Measurements from ENCODE around the gene PODXL2. TPM values are rescaled to one million over a fixed set of nuclear protein-coding genes. Genes with fewer than 3 reads are reported as not detected.

PODXL2 gene
- total and polyA plus RNA-seq, 4 donors: 1.3 to 4.0 (median 2.1) TPM

GRCh38 chr3:127690106-127690505, 61.1 kb downstream of the PODXL2 start:
- ATAC-seq (ENCODE audit: low FRiP score) (peak; percentile 55), DNase-seq (peak; percentile 67 to 78)
- intact Hi-C loops (cut with DNase I): loop anchor here in 1 of 2 donors (2.0 to 10.0 kb wide), 3 partner anchors 35 to 225 kb away; partner anchors contain the start of gene KBTBD12

GRCh38 chr3:127690823-127691452, 62.0 kb downstream of the PODXL2 start:
- Histone ChIP-seq H3K4me1 (ENCODE audit: control insufficient read depth in 1 of 2, insufficient read depth in 2 of 2, low read length in 2 of 2) (no peaks in the 10 kb centered on the region), H3K27me3 (ENCODE audit: control insufficient read depth in 1 of 2, insufficient read depth in 2 of 2, low read length in 1 of 2) (no peaks in the 10 kb centered on the region), H3K36me3 (ENCODE audit: control insufficient read depth in 1 of 2, insufficient read depth in 2 of 2, low read length in 1 of 2) (no peaks in the 10 kb centered on the region), H3K9me3 (ENCODE audit: control insufficient read depth, low read length) (no peaks in the 10 kb centered on the region), H3K27ac (ENCODE audit: low read depth in 1 of 2, low read length in 2 of 2) (peak overlapping the region; percentile 70 to 90), H3K4me3 (ENCODE audit: low read length in 2 of 2) (no peak overlapping the region)
- 32 to 40% methylated on average over 4 of the region's 4 CpGs for WGBS, 2 donors
- DNase-seq (peak; percentile 72 to 79), ATAC-seq (ENCODE audit: low FRiP score) (peak; percentile 84)
- intact Hi-C loops (cut with DNase I): loop anchor here in 1 of 2 donors (2.0 to 10.0 kb wide), 3 partner anchors 36 to 224 kb away; partner anchors contain the start of gene KBTBD12

More at GRCh38 chr3:127690106-127690505, 61.1 kb downstream of the PODXL2 start:
- no peaks in the 10 kb centered on the region for H3K36me3 ChIP-seq (ENCODE audit: control insufficient read depth in 1 of 2, insufficient read depth in 2 of 2, low read length in 1 of 2)
- no peaks in the 10 kb centered on the region for H3K4me1 ChIP-seq (ENCODE audit: control insufficient read depth in 1 of 2, insufficient read depth in 2 of 2, low read length in 2 of 2)
- H3K27ac ChIP-seq (ENCODE audit: low read depth in 1 of 2, low read length in 2 of 2): peak overlapping the region; percentile 70 to 90
- no peaks in the 10 kb centered on the region for H3K9me3 ChIP-seq (ENCODE audit: control insufficient read depth, low read length)
- H3K27me3 ChIP-seq (ENCODE audit: control insufficient read depth in 1 of 2, insufficient read depth in 2 of 2, low read length in 1 of 2): no peaks in the 10 kb centered on the region
- WGBS, 2 donors: 4 to 7% methylated on average over 4 of the region's 4 CpGs
- no peak overlapping the region for H3K4me3 ChIP-seq (ENCODE audit: low read length in 2 of 2)

GRCh38 chr3:127691489-127691888, 62.5 kb downstream of the PODXL2 start:
- no peak for ATAC-seq (ENCODE audit: low FRiP score)
- no peaks in the 10 kb centered on the region for H3K27me3 ChIP-seq (ENCODE audit: control insufficient read depth in 1 of 2, insufficient read depth in 2 of 2, low read length in 1 of 2)
- 87 to 88% methylated on average over 8 of the region's 8 CpGs for WGBS, 2 donors
- no peaks in the 10 kb centered on the region for H3K9me3 ChIP-seq (ENCODE audit: control insufficient read depth, low read length)
- H3K36me3 ChIP-seq (ENCODE audit: control insufficient read depth in 1 of 2, insufficient read depth in 2 of 2, low read length in 1 of 2): no peaks in the 10 kb centered on the region
- H3K27ac ChIP-seq (ENCODE audit: low read depth in 1 of 2, low read length in 2 of 2): peak overlapping the region; percentile 1 to 70
- H3K4me1 ChIP-seq (ENCODE audit: control insufficient read depth in 1 of 2, insufficient read depth in 2 of 2, low read length in 2 of 2): no peaks in the 10 kb centered on the region
- DNase-seq: peak; percentile 39 to 52
- H3K4me3 ChIP-seq (ENCODE audit: low read length in 2 of 2): no peak overlapping the region
- intact Hi-C loops (cut with DNase I): loop anchor here in 1 of 2 donors (2.0 to 10.0 kb wide), 3 partner anchors 37 to 223 kb away; partner anchors contain the start of gene KBTBD12

GRCh38 chr3:127691974-127692373, 63.0 kb downstream of the PODXL2 start:
- no peak for ATAC-seq (ENCODE audit: low FRiP score)
- 86 to 91% methylated on average over 6 of the region's 6 CpGs for WGBS, 2 donors
- Histone ChIP-seq H3K4me1 (ENCODE audit: control insufficient read depth in 1 of 2, insufficient read depth in 2 of 2, low read length in 2 of 2) (no peaks in the 10 kb centered on the region), H3K4me3 (ENCODE audit: low read length in 2 of 2) (no peak overlapping the region), H3K36me3 (ENCODE audit: control insufficient read depth in 1 of 2, insufficient read depth in 2 of 2, low read length in 1 of 2) (no peaks in the 10 kb centered on the region), H3K27ac (ENCODE audit: low read depth in 1 of 2, low read length in 2 of 2) (no peak overlapping the region), H3K9me3 (ENCODE audit: control insufficient read depth, low read length) (no peaks in the 10 kb centered on the region), H3K27me3 (ENCODE audit: control insufficient read depth in 1 of 2, insufficient read depth in 2 of 2, low read length in 1 of 2) (no peaks in the 10 kb centered on the region)
- DNase-seq: peak; percentile 1 to 66
- intact Hi-C loops (cut with DNase I): loop anchor here in 1 of 2 donors (2.0 to 10.0 kb wide), 3 partner anchors 37 to 223 kb away; partner anchors contain the start of gene KBTBD12

GRCh38 chr3:127692501-127693335, 63.7 kb downstream of the PODXL2 start:
- H3K27me3 ChIP-seq (ENCODE audit: control insufficient read depth in 1 of 2, insufficient read depth in 2 of 2, low read length in 1 of 2): no peaks in the 10 kb centered on the region
- H3K9me3 ChIP-seq (ENCODE audit: control insufficient read depth, low read length): no peaks in the 10 kb centered on the region
- no peak overlapping the region for H3K4me3 ChIP-seq (ENCODE audit: low read length in 2 of 2)
- no peaks in the 10 kb centered on the region for H3K4me1 ChIP-seq (ENCODE audit: control insufficient read depth in 1 of 2, insufficient read depth in 2 of 2, low read length in 2 of 2)
- no peaks in the 10 kb centered on the region for H3K36me3 ChIP-seq (ENCODE audit: control insufficient read depth in 1 of 2, insufficient read depth in 2 of 2, low read length in 1 of 2)
- DNase-seq (peak; percentile 40 to 56), ATAC-seq (ENCODE audit: low FRiP score) (no peak)
- intact Hi-C loops (cut with DNase I): loop anchor here in 1 of 2 donors (5.0 to 10.0 kb wide), 2 partner anchors 70 to 222 kb away; partner anchors contain the start of gene KBTBD12
- no peak overlapping the region for H3K27ac ChIP-seq (ENCODE audit: low read depth in 1 of 2, low read length in 2 of 2)
- WGBS, 2 donors: 85 to 90% methylated on average over 21 of the region's 21 CpGs

- intact Hi-C loops (cut with DNase I): loop anchor here in 1 of 2 donors (5.0 to 10.0 kb wide), 2 partner anchors 69 to 221 kb away; partner anchors contain the start of gene KBTBD12
- H3K27me3 ChIP-seq (ENCODE audit: control insufficient read depth in 1 of 2, insufficient read depth in 2 of 2, low read length in 1 of 2): no peaks in the 10 kb centered on the region
- H3K36me3 ChIP-seq (ENCODE audit: control insufficient read depth in 1 of 2, insufficient read depth in 2 of 2, low read length in 1 of 2): no peaks in the 10 kb centered on the region
- DNase-seq: peak in 1 of 2 donors; percentile 52
- no peak overlapping the region for H3K27ac ChIP-seq (ENCODE audit: low read depth in 1 of 2, low read length in 2 of 2)
- WGBS, 2 donors: 91 to 92% methylated on average over 7 of the region's 7 CpGs
- H3K9me3 ChIP-seq (ENCODE audit: control insufficient read depth, low read length): no peaks in the 10 kb centered on the region
- ATAC-seq (ENCODE audit: low FRiP score): no peak
- no peaks in the 10 kb centered on the region for H3K4me1 ChIP-seq (ENCODE audit: control insufficient read depth in 1 of 2, insufficient read depth in 2 of 2, low read length in 2 of 2)
- H3K4me3 ChIP-seq (ENCODE audit: low read length in 2 of 2): no peak overlapping the region
These were observed 64.4 kb downstream of the PODXL2 start for GRCh38 chr3:127693336-127693843.

GRCh38 chr3:127694467-127695215, 65.7 kb downstream of the PODXL2 start:
- H3K36me3 ChIP-seq (ENCODE audit: control insufficient read depth in 1 of 2, insufficient read depth in 2 of 2, low read length in 1 of 2): no peaks in the 10 kb centered on the region
- H3K9me3 ChIP-seq (ENCODE audit: control insufficient read depth, low read length): no peaks in the 10 kb centered on the region
- no peak overlapping the region for H3K4me3 ChIP-seq (ENCODE audit: low read length in 2 of 2)
- ATAC-seq (ENCODE audit: low FRiP score): no peak
- no peaks in the 10 kb centered on the region for H3K27me3 ChIP-seq (ENCODE audit: control insufficient read depth in 1 of 2, insufficient read depth in 2 of 2, low read length in 1 of 2)
- WGBS, 2 donors: 73 to 74% methylated on average over 17 of the region's 17 CpGs
- intact Hi-C loops (cut with DNase I): loop anchor here (5.0 to 10.0 kb wide), 6 partner anchors 43 to 258 kb away; partner anchors contain the start of genes KBTBD12 (in 1 of the 2) and MGLL (in 1 of the 2)
- peak overlapping the region in 1 of 2 donors; percentile 16 for H3K27ac ChIP-seq (ENCODE audit: low read depth in 1 of 2, low read length in 2 of 2)
- no peaks in the 10 kb centered on the region for H3K4me1 ChIP-seq (ENCODE audit: control insufficient read depth in 1 of 2, insufficient read depth in 2 of 2, low read length in 2 of 2)
- DNase-seq: peak; percentile 69 to 80
